ENCODE results near the gene ALKBH3. TPM values are rescaled to one million over a fixed set of nuclear protein-coding genes. Genes with fewer than 3 reads are reported as not detected.

Gene ALKBH3
- total and polyA plus RNA-seq, 2 donors (not counting 3 experiments of a cell fraction or from before 2014, with no cell fraction given): 28.0 to 34.7 TPM

- no peak for TF ChIP-seq CTCF (IDR thresholded peaks at IDR 0.05; ENCODE audit: extremely low read depth in 1 of 2, insufficient read depth in 1 of 2, low read depth in 1 of 2, low read length in 2 of 2)
- TF ChIP-seq POLR2AphosphoS5 (IDR thresholded peaks at IDR 0.05; ENCODE audit: insufficient read depth, low read depth, low read length): peak; percentile 25
- TF ChIP-seq MYC (IDR thresholded peaks at IDR 0.05; ENCODE audit: low read depth, low read length): no peak
- TF ChIP-seq EZH2 (IDR thresholded peaks at IDR 0.05; ENCODE audit: borderline replicate concordance, low read depth, low read length, severe bottlenecking): no peak
- TF ChIP-seq POLR2A (IDR thresholded peaks at IDR 0.05; ENCODE audit: low read depth, low read length): no peak
- TF ChIP-seq FOS (IDR thresholded peaks at IDR 0.05; ENCODE audit: borderline replicate concordance, insufficient read depth, low read length): peak; percentile 64
- peak; percentile 68 for TF ChIP-seq JUN (IDR thresholded peaks at IDR 0.05; ENCODE audit: borderline replicate concordance, insufficient read depth, insufficient read length, low read depth)
- DNase-seq (ENCODE audit: low read depth, low spot score) (peak; percentile 86), FAIRE-seq (peak; percentile 95)
- H2AFZ ChIP-seq (ENCODE audit: low read depth, low read length): peak overlapping the region; percentile 21
- no peak overlapping the region for H3K4me3 ChIP-seq (replicated peaks in 1 of 3; ENCODE audit: insufficient read depth in 1 of 3, low read depth in 1 of 3, low read length in 3 of 3)
- TSS peak; percentile 40 for BruUV-seq (replicated peaks)
- intact Hi-C loops (cut with micrococcal nuclease) (loop anchor here (2.0 kb wide), 1 partner anchor 19 kb away; the partner anchor contains the start of gene C11orf96), dilution Hi-C loops (cut with MboI; ENCODE audit: extremely low pct_ligation_motif_present, low sequenced_read_pairs) (no loop called here)
- peak overlapping the region; percentile 32 for H3K9ac ChIP-seq (replicated peaks; ENCODE audit: extremely low read depth, insufficient read depth, low read length)
- H3K27ac ChIP-seq (ENCODE audit: insufficient read depth, low read depth, low read length): peak overlapping the region; percentile 82
- POLR2A ChIA-PET: interaction anchor here (1.3 kb wide), 1 partner anchor 19 kb away, joined by 7 read pairs; the partner anchor contains the start of gene C11orf96
- H3K36me3 ChIP-seq (ENCODE audit: control insufficient read depth in 2 of 2, extremely low read depth in 1 of 2, insufficient read depth in 2 of 2, low read length in 2 of 2): peaks cover 0 to 3% of the 10 kb centered on the region in 2 experiments
- peaks cover 45% of the 10 kb centered on the region for H3K4me1 ChIP-seq (ENCODE audit: control insufficient read depth, extremely low read depth, insufficient read depth, low read length)
- no peaks in the 10 kb centered on the region for H3K9me1 ChIP-seq (replicated peaks; ENCODE audit: control insufficient read depth, extremely low read depth, insufficient read depth, low read length)
- H3K79me2 ChIP-seq (ENCODE audit: control insufficient read depth, insufficient read depth, low read length): no peaks in the 10 kb centered on the region
- H3K27me3 ChIP-seq (ENCODE audit: control insufficient read depth in 2 of 2, insufficient read depth in 2 of 2, low read length in 2 of 2): no peaks in the 10 kb centered on the region
- H3K4me2 ChIP-seq (ENCODE audit: insufficient read depth, low read length): peak overlapping the region; percentile 13
- no peaks in the 10 kb centered on the region for H3K9me3 ChIP-seq (replicated peaks; ENCODE audit: control insufficient read depth, insufficient read depth, low read length)
- CTCF ChIA-PET: interaction anchor here (1.0 to 8.0 kb wide), 7 partner anchors 10 to 35 kb away, joined by 4 to 43 read pairs (median 5); partner anchors contain the start of gene C11orf96
- H4K20me1 ChIP-seq (replicated peaks; ENCODE audit: control insufficient read depth, extremely low read depth, insufficient read depth, low read length): no peaks in the 10 kb centered on the region
These were observed 42.9 kb downstream of the ALKBH3 start for GRCh38 chr11:43923406-43924111.

Measured in endothelial cell of umbilical vein (primary cell).